Gastroesophageal sphincter (tissue), 3 donors: ENCODE measurements around the gene ATP5F1D.

Source experiments
- CTCF ChIP-seq, 4 experiments: fragments of 200-600 bp in 2 of 4; fragments of 450-650 bp in 2 of 4; sonication (generic) in 1 of 4; IDR thresholded peaks; one replicate each; pipeline ENCODE4 v1.5.1; 2017 to 2019; ENCODE audit warnings: antibody characterized with exemption in 4 of 4, mild to moderate bottlenecking in 2 of 4, moderate library complexity in 2 of 4
- POLR2AphosphoS5 ChIP-seq: sonication (generic); formaldehyde crosslinking; IDR thresholded peaks from one replicate; pipeline ENCODE4 v1.6.1; 2017; ENCODE audit warnings: antibody characterized with exemption

GRCh38 chr19:1216756-1217155, 24.8 kb upstream of the ATP5F1D start:
- TF ChIP-seq CTCF (IDR thresholded peaks at IDR 0.05) (no peak), POLR2AphosphoS5 (no peak)
